Measurements from ENCODE around the gene ETFB. TPM values are rescaled to one million over a fixed set of nuclear protein-coding genes. Genes with fewer than 3 reads are reported as not detected.

Gene ETFB
- total and polyA plus RNA-seq, 10 of the 15 experiments (the other 5 are each of a cell fraction or from before 2014, with no cell fraction given) = 15.1 to 166 (median 87.8) TPM

DNA sequence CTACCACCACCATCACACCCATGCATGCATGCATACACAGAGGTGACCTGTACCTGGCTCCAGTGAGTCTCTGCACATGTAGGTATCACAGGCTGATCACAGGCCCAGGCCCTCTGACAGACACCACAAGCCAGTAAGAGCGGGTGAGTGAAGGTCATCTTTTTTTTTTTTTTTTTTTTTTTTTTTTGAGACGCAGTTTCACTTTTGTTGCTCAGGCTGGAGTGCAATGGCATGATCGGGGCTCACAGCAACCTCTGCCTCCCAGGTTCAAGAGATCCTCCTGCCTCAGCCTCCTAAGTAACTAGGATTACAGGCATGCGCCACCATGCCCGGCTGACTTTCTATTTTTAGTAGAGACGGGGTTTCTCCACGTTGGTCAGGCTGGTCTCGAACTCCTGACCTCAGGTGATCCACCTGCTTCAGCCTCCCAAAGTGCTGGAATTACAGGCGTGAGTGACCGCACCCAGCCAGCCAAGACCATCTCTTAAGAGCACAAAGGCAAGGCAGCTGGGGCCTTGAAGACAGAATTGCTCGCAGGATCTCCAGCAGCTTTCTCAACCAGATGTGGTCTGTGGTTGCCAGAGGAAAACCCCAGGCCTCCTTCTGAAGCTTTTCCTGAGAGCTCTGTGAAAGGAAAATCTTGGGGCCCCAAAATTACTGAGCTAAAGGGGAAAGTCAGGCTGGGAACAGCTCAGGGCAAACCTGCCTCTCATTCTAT is 9.5 kb upstream of the ETFB start (continued):
- TF ChIP-seq, protein P1, sequence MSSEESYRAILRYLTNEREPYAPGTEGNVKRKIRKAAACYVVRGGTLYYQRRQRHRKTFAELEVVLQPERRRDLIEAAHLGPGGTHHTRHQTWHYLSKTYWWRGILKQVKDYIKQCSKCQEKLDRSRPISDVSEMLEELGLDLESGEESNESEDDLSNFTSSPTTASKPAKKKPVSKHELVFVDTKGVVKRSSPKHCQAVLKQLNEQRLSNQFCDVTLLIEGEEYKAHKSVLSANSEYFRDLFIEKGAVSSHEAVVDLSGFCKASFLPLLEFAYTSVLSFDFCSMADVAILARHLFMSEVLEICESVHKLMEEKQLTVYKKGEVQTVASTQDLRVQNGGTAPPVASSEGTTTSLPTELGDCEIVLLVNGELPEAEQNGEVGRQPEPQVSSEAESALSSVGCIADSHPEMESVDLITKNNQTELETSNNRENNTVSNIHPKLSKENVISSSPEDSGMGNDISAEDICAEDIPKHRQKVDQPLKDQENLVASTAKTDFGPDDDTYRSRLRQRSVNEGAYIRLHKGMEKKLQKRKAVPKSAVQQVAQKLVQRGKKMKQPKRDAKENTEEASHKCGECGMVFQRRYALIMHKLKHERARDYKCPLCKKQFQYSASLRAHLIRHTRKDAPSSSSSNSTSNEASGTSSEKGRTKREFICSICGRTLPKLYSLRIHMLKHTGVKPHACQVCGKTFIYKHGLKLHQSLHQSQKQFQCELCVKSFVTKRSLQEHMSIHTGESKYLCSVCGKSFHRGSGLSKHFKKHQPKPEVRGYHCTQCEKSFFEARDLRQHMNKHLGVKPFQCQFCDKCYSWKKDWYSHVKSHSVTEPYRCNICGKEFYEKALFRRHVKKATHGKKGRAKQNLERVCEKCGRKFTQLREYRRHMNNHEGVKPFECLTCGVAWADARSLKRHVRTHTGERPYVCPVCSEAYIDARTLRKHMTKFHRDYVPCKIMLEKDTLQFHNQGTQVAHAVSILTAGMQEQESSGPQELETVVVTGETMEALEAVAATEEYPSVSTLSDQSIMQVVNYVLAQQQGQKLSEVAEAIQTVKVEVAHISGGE (CRISPR knock-in tag; IDR thresholded peaks at IDR 0.05) = no peak
- peak; percentile 47; the same call in 1 of the 2 replicates for TF ChIP-seq PAX5 (IDR thresholded peaks at IDR 0.05; ENCODE audit: borderline replicate concordance, low read depth, low read length)
- TF ChIP-seq, protein P2, sequence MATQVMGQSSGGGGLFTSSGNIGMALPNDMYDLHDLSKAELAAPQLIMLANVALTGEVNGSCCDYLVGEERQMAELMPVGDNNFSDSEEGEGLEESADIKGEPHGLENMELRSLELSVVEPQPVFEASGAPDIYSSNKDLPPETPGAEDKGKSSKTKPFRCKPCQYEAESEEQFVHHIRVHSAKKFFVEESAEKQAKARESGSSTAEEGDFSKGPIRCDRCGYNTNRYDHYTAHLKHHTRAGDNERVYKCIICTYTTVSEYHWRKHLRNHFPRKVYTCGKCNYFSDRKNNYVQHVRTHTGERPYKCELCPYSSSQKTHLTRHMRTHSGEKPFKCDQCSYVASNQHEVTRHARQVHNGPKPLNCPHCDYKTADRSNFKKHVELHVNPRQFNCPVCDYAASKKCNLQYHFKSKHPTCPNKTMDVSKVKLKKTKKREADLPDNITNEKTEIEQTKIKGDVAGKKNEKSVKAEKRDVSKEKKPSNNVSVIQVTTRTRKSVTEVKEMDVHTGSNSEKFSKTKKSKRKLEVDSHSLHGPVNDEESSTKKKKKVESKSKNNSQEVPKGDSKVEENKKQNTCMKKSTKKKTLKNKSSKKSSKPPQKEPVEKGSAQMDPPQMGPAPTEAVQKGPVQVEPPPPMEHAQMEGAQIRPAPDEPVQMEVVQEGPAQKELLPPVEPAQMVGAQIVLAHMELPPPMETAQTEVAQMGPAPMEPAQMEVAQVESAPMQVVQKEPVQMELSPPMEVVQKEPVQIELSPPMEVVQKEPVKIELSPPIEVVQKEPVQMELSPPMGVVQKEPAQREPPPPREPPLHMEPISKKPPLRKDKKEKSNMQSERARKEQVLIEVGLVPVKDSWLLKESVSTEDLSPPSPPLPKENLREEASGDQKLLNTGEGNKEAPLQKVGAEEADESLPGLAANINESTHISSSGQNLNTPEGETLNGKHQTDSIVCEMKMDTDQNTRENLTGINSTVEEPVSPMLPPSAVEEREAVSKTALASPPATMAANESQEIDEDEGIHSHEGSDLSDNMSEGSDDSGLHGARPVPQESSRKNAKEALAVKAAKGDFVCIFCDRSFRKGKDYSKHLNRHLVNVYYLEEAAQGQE (IDR thresholded peaks at IDR 0.05; ENCODE audit: low read depth, low read length) = no peak
- peak; percentile 67; the same call in 1 of the 2 replicates for TF ChIP-seq DPF2 (IDR thresholded peaks at IDR 0.05)
- TF ChIP-seq, protein P3, sequence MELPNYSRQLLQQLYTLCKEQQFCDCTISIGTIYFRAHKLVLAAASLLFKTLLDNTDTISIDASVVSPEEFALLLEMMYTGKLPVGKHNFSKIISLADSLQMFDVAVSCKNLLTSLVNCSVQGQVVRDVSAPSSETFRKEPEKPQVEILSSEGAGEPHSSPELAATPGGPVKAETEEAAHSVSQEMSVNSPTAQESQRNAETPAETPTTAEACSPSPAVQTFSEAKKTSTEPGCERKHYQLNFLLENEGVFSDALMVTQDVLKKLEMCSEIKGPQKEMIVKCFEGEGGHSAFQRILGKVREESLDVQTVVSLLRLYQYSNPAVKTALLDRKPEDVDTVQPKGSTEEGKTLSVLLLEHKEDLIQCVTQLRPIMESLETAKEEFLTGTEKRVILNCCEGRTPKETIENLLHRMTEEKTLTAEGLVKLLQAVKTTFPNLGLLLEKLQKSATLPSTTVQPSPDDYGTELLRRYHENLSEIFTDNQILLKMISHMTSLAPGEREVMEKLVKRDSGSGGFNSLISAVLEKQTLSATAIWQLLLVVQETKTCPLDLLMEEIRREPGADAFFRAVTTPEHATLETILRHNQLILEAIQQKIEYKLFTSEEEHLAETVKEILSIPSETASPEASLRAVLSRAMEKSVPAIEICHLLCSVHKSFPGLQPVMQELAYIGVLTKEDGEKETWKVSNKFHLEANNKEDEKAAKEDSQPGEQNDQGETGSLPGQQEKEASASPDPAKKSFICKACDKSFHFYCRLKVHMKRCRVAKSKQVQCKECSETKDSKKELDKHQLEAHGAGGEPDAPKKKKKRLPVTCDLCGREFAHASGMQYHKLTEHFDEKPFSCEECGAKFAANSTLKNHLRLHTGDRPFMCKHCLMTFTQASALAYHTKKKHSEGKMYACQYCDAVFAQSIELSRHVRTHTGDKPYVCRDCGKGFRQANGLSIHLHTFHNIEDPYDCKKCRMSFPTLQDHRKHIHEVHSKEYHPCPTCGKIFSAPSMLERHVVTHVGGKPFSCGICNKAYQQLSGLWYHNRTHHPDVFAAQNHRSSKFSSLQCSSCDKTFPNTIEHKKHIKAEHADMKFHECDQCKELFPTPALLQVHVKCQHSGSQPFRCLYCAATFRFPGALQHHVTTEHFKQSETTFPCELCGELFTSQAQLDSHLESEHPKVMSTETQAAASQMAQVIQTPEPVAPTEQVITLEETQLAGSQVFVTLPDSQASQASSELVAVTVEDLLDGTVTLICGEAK (IDR thresholded peaks at IDR 0.05; ENCODE audit: borderline replicate concordance) = no peak
- 0 out of 2 replicates have a peak, but pooled peaks have one; percentile 24 for TF ChIP-seq MTA2 (IDR thresholded peaks at IDR 0.05; ENCODE audit: low read depth)
- TF ChIP-seq NR2C1 (IDR thresholded peaks at IDR 0.05) = no peak
- no peak for TF ChIP-seq ZNF274 (IDR thresholded peaks at IDR 0.05; ENCODE audit: insufficient read depth, insufficient read length)
- TF ChIP-seq, protein P4, sequence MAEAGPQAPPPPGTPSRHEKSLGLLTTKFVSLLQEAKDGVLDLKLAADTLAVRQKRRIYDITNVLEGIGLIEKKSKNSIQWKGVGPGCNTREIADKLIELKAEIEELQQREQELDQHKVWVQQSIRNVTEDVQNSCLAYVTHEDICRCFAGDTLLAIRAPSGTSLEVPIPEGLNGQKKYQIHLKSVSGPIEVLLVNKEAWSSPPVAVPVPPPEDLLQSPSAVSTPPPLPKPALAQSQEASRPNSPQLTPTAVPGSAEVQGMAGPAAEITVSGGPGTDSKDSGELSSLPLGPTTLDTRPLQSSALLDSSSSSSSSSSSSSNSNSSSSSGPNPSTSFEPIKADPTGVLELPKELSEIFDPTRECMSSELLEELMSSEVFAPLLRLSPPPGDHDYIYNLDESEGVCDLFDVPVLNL (IDR thresholded peaks at IDR 0.05; ENCODE audit: low read depth, low read length) = no peak
- TF ChIP-seq YY1 (IDR thresholded peaks at IDR 0.05; ENCODE audit: low read depth, low read length) = no peak
- no peak for TF ChIP-seq EZH2 (IDR thresholded peaks at IDR 0.05; ENCODE audit: borderline replicate concordance, control insufficient read depth, low read depth, low read length)
- TF ChIP-seq ZNF217 (IDR thresholded peaks at IDR 0.05) = no peak
- TF ChIP-seq, protein P5, sequence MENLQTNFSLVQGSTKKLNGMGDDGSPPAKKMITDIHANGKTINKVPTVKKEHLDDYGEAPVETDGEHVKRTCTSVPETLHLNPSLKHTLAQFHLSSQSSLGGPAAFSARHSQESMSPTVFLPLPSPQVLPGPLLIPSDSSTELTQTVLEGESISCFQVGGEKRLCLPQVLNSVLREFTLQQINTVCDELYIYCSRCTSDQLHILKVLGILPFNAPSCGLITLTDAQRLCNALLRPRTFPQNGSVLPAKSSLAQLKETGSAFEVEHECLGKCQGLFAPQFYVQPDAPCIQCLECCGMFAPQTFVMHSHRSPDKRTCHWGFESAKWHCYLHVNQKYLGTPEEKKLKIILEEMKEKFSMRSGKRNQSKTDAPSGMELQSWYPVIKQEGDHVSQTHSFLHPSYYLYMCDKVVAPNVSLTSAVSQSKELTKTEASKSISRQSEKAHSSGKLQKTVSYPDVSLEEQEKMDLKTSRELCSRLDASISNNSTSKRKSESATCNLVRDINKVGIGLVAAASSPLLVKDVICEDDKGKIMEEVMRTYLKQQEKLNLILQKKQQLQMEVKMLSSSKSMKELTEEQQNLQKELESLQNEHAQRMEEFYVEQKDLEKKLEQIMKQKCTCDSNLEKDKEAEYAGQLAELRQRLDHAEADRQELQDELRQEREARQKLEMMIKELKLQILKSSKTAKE (IDR thresholded peaks at IDR 0.05; ENCODE audit: low read depth, poor library complexity, severe bottlenecking) = peak; percentile 33
- no peak for TF ChIP-seq TBL1XR1 (IDR thresholded peaks at IDR 0.05; ENCODE audit: low read depth, low read length)
- TF ChIP-seq ZSCAN29 (IDR thresholded peaks at IDR 0.05) = no peak
